HG03565 (cell line): ENCODE results near the gene MED13.

Experiments used
- ATAC-seq: cut with Tn5 transposase; IDR thresholded peaks from one replicate; pipeline ENCODE4 v1.9.1; 2021; ENCODE audit warnings: mild to moderate bottlenecking, moderate library complexity; ENCODE audit not compliant: unreplicated experiment

The MED13 gene

GRCh38 chr17:62062302-62062701, 2.8 kb downstream of the MED13 start:
- ATAC-seq = no peak

- ATAC-seq = no peak
These were observed 5.7 kb downstream of the MED13 start for GRCh38 chr17:62059414-62059813.

GRCh38 chr17:62058611-62059010, 6.5 kb downstream of the MED13 start:
- ATAC-seq = no peak

- no peak for ATAC-seq
These were observed 7.4 kb downstream of the MED13 start for GRCh38 chr17:62057696-62058095.

GRCh38 chr17:62052765-62053338, 12.2 kb downstream of the MED13 start:
- ATAC-seq = no peak

- no peak for ATAC-seq
These were observed 14.0 kb downstream of the MED13 start for GRCh38 chr17:62051053-62051452.

GRCh38 chr17:62049299-62049698, 15.8 kb downstream of the MED13 start:
- ATAC-seq = no peak

GRCh38 chr17:62048262-62048661, 16.8 kb downstream of the MED13 start:
- ATAC-seq = no peak

GRCh38 chr17:62045517-62045916, 19.6 kb downstream of the MED13 start:
- ATAC-seq = no peak

- ATAC-seq = no peak
These were observed 20.0 kb downstream of the MED13 start for GRCh38 chr17:62045109-62045508.

GRCh38 chr17:62043602-62044001, 21.5 kb downstream of the MED13 start:
- no peak for ATAC-seq

- ATAC-seq = no peak
These were observed 21.9 kb downstream of the MED13 start for GRCh38 chr17:62043140-62043539.

GRCh38 chr17:62038248-62038647, 26.8 kb downstream of the MED13 start:
- ATAC-seq = no peak

- no peak for ATAC-seq
These were observed 31.8 kb downstream of the MED13 start for GRCh38 chr17:62033317-62033716.

GRCh38 chr17:62032480-62032879, 32.6 kb downstream of the MED13 start:
- no peak for ATAC-seq

- ATAC-seq = no peak
These were observed 34.8 kb downstream of the MED13 start for GRCh38 chr17:62030264-62030663.

GRCh38 chr17:62024866-62025265, 40.2 kb downstream of the MED13 start:
- ATAC-seq = no peak

- no peak for ATAC-seq
These were observed 47.2 kb downstream of the MED13 start for GRCh38 chr17:62017912-62018311.

- ATAC-seq = no peak
These were observed 47.6 kb downstream of the MED13 start for GRCh38 chr17:62017496-62017895.

GRCh38 chr17:62014526-62014925, 50.6 kb downstream of the MED13 start:
- no peak for ATAC-seq

GRCh38 chr17:62009220-62009619, 55.9 kb downstream of the MED13 start:
- no peak for ATAC-seq

- no peak for ATAC-seq
These were observed 56.8 kb downstream of the MED13 start for GRCh38 chr17:62008294-62008693.

- ATAC-seq = no peak
These were observed 60.7 kb downstream of the MED13 start for GRCh38 chr17:62004388-62004787.
